Tibial nerve (tissue), 4 donors: ENCODE data around the gene NRXN2.

Experiments
- CTCF ChIP-seq, 5 experiments: fragments of 200-600 bp in 3 of 5; fragments of 450-650 bp in 2 of 5; sonication (generic) in 3 of 5; IDR thresholded peaks; one replicate each; pipeline ENCODE4 v1.5.1; 2016 to 2019; ENCODE audit warnings: antibody characterized with exemption in 5 of 5, mild to moderate bottlenecking in 3 of 5, moderate library complexity in 2 of 5
- EP300 ChIP-seq, 2 donors: sonication (generic); formaldehyde crosslinking; IDR thresholded peaks; one replicate each; pipeline ENCODE4 v1.6.1; 2017; ENCODE audit warnings: antibody characterized with exemption in 2 of 2, mild to moderate bottlenecking in 1 of 2
- POLR2A ChIP-seq, 2 donors: fragments of 450-650 bp; IDR thresholded peaks; one replicate each; pipeline ENCODE4 v1.6.1; 2017; ENCODE audit warnings: antibody characterized with exemption in 2 of 2, mild to moderate bottlenecking in 2 of 2, moderate library complexity in 2 of 2

DNA sequence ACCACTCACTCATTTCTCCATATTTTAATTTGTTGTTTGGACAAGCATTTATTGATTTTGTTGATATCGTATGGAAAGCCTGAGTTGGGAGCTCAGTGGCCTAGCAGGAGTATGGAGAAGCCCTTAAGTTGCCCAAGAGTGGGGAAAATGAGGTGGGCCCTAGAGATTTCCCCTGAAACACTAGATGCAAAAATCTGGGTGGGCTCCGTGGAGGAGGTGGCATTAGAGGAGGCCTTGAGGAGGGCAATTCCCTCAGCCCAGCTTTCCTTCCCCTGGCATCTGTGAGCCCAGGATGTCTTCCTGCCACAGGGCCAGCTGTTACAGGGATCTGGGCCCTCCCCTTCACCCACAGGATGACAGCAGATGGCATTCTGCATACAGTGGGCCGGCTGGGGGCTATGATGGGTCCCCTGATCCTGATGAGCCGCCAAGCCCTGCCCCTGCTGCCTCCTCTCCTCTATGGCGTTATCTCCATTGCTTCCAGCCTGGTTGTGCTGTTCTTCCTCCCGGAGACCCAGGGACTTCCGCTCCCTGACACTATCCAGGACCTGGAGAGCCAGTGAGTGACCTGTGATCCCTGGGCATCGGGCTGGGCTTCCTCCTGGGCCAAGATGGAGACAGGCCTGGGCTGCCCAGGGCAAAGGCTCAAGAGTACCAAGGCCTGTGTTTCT is 153.6 kb downstream of the NRXN2 start:
- TF ChIP-seq CTCF (IDR thresholded peaks at IDR 0.05) (no peak), EP300 (IDR thresholded peaks at IDR 0.05) (no peak), POLR2A (IDR thresholded peaks at IDR 0.05) (no peak)
